PFSK-1 (cell line): ENCODE data around the gene ZPBP2.

Source experiments
- POLR2AphosphoS5 ChIP-seq: IDR thresholded peaks from 2 replicates; pipeline ENCODE4 v1.6.1; 2012; ENCODE audit warnings: low read depth, mild to moderate bottlenecking, control low read depth, low read length, moderate library complexity
- REST ChIP-seq, 2 experiments: IDR thresholded peaks; 2 replicates each; pipeline versions ENCODE4 v1.6.1 to v1.8.0; 2011 to 2012; ENCODE audit warnings: low read depth in 2 of 2, low read length in 2 of 2, control low read depth in 1 of 2, inconsistent platforms in 1 of 2, mild to moderate bottlenecking in 1 of 2, moderate library complexity in 1 of 2; ENCODE audit not compliant: insufficient read depth in 1 of 2
- TAF1 ChIP-seq: IDR thresholded peaks from 2 replicates; pipeline ENCODE4 v1.6.1; 2012; ENCODE audit warnings: low read length, control low read depth, borderline replicate concordance; ENCODE audit not compliant: insufficient read depth

GRCh38 chr17:39822051-39822451 is 46.0 kb upstream of the ZPBP2 start:
- TF ChIP-seq POLR2AphosphoS5 (no peak), REST (IDR thresholded peaks at IDR 0.05; ENCODE audit: insufficient read depth in 1 of 2, low read depth in 2 of 2, low read length in 2 of 2) (no peak), TAF1 (no peak)
